A549 (cell line): ENCODE measurements around the gene NFYC. TPM values are rescaled to one million over a fixed set of nuclear protein-coding genes. Genes with fewer than 3 reads are reported as not detected.

Experiments
- ATAC-seq, 2 experiments: fragments of 200-7000 bp in 1 of 2; fragments of >200 bp in 1 of 2; cut with Nextera tagmentation in 1 of 2; cut with Tn5 transposase in 1 of 2; 3 replicates each; pipeline versions ENCODE4 v1.8.0 to v1.9.1; 2018 to 2020; ENCODE audit warnings: mild to moderate bottlenecking in 1 of 2, moderate library complexity in 1 of 2
- CTCF ChIA-PET: fragments of 300-600 bp; sonication (Branson Sonifier 250); formaldehyde crosslinking; extraction: SDS; loops from one replicate; lab custom pipeline; 2021; ENCODE audit warnings: antibody characterized with exemption, inconsistent platforms; lab: Yijun Ruan, JAX
- POLR2A ChIA-PET: fragments of 350-600 bp; formaldehyde crosslinking; extraction: SDS; loops from one replicate; lab custom pipeline; 2021; ENCODE audit warnings: antibody characterized with exemption, inconsistent platforms; lab: Yijun Ruan, JAX
- DNase-seq, 2 experiments: peaks; one replicate each; pipeline versions ENCODE4 v3.0.0 to v3.0.0-alpha.2; 2011 to 2016; ENCODE audit warnings: low read depth in 1 of 2, low spot score in 1 of 2
- FAIRE-seq: peaks from 2 replicates; lab custom pipeline; 2011; peaks lifted over from hg19 to GRCh38; lab: Jason Lieb, UNC
- H3K27ac ChIP-seq, 2 experiments: fragments of >200 bp; sonication (Bioruptor Twin); formaldehyde crosslinking; 3 replicates each; pipeline ENCODE4 v1.5.1; 2016 to 2017
- H3K4me1 ChIP-seq: fragments of >200 bp; sonication (Bioruptor Twin); formaldehyde crosslinking; 3 replicates; pipeline ENCODE4 v1.6.1; 2016
- H3K4me2 ChIP-seq: fragments of >200 bp; sonication (Bioruptor Twin); formaldehyde crosslinking; 3 replicates; pipeline ENCODE4 v1.6.1; 2016
- H3K4me3 ChIP-seq: fragments of >200 bp; sonication (Bioruptor Twin); formaldehyde crosslinking; 3 replicates; pipeline ENCODE4 v1.5.1; 2016
- H3K9me3 ChIP-seq: fragments of >200 bp; sonication (Bioruptor Twin); formaldehyde crosslinking; 3 replicates; pipeline ENCODE4 v1.6.1; 2016
- CEBPB ChIP-seq, 2 experiments: fragments of >200 bp in 1 of 2; sonication (Bioruptor Twin) in 1 of 2; formaldehyde crosslinking in 1 of 2; IDR thresholded peaks; 2 replicates each; pipeline ENCODE4 v1.6.1; 2012 to 2016
- CHD4 ChIP-seq: fragments of 200-600 bp; sonication (generic); IDR thresholded peaks from 2 replicates; pipeline ENCODE4 v1.6.1; 2016; ENCODE audit warnings: antibody characterized with exemption, mild to moderate bottlenecking, borderline replicate concordance
- CTCF ChIP-seq: fragments of >200 bp; sonication (Bioruptor Twin); formaldehyde crosslinking; IDR thresholded peaks from 3 replicates; pipeline ENCODE4 v1.5.1; 2016
- EP300 ChIP-seq, 2 experiments: fragments of >200 bp; sonication (Bioruptor Twin); formaldehyde crosslinking; IDR thresholded peaks; 2 replicates in 1 of 2; 3 replicates in 1 of 2; pipeline ENCODE4 v1.6.1; 2016 to 2017
- HDAC2 ChIP-seq: fragments of 200-600 bp; sonication (generic); IDR thresholded peaks from 2 replicates; pipeline ENCODE4 v1.6.1; 2016
- MAX ChIP-seq: IDR thresholded peaks from 2 replicates; pipeline ENCODE4 v1.6.1; 2012
- PHF8 ChIP-seq: fragments of 200-600 bp; sonication (generic); IDR thresholded peaks from 2 replicates; pipeline ENCODE4 v1.6.1; 2016; ENCODE audit warnings: low read depth, mild to moderate bottlenecking, antibody characterized with exemption, moderate library complexity, borderline replicate concordance
- RCOR1 ChIP-seq: fragments of 150-350 bp; IDR thresholded peaks from 2 replicates; pipeline ENCODE4 v1.6.1; 2014; ENCODE audit warnings: antibody characterized with exemption, low read length, low read depth
- REST ChIP-seq: fragments of 200-600 bp; sonication (generic); IDR thresholded peaks from 2 replicates; pipeline ENCODE4 v1.6.1; 2016; ENCODE audit warnings: antibody characterized with exemption, mild to moderate bottlenecking, moderate library complexity
- RFX5 ChIP-seq: fragments of 450-650 bp; IDR thresholded peaks from 2 replicates; pipeline ENCODE4 v1.7.1; 2014; ENCODE audit warnings: antibody characterized with exemption, mild to moderate bottlenecking, moderate library complexity
- RNF2 ChIP-seq: fragments of 200-600 bp; sonication (generic); IDR thresholded peaks from 2 replicates; pipeline ENCODE4 v1.6.1; 2016; ENCODE audit warnings: low read depth, mild to moderate bottlenecking, antibody characterized with exemption, moderate library complexity, borderline replicate concordance
- SREBF2 ChIP-seq: fragments of 450-650 bp; IDR thresholded peaks from 2 replicates; pipeline ENCODE4 v1.6.1; 2014; ENCODE audit warnings: mild to moderate bottlenecking, moderate library complexity
- TFCP2L1 ChIP-seq: fragments of 250-450 bp; sonication (Bioruptor Pico); IDR thresholded peaks from 2 replicates; pipeline ENCODE4 v1.5.0; 2021; ENCODE audit warnings: mild to moderate bottlenecking
- TP53 ChIP-seq: fragments of 250-450 bp; sonication (Bioruptor Pico); IDR thresholded peaks from 2 replicates; pipeline ENCODE4 v1.5.0; 2021; ENCODE audit warnings: mild to moderate bottlenecking, moderate library complexity
- ZNF302 ChIP-seq: fragments of 250-450 bp; sonication (Bioruptor Pico); IDR thresholded peaks from 2 replicates; pipeline ENCODE4 v1.9.0; 2021; ENCODE audit warnings: inconsistent platforms, mild to moderate bottlenecking, moderate library complexity
- WGBS: methylation state at CpG from one replicate; pipeline ENCODE4 v1.1.6; 2017; ENCODE audit errors: missing lambda C conversion rate; 5-methylcytosine and 5-hydroxymethylcytosine counted together
- polyA plus RNA-seq, 4 experiments: library from polyadenylated mRNA; depleted of rRNA in 3 of 4; stranded (reverse); fragments of >200 nt; fragmentation: RNase III in 1 of 4; extraction: RNeasy Plus Mini Kit Qiagen cat#74134 plus additional on column Dnase treatment in 1 of 4; gene quantifications; 2 replicates in 3 of 4; 3 replicates in 1 of 4; pipeline ENCODE4 v1.2.3, GENCODE V29; 2011 to 2017
- TF ChIP-seq, protein P1 (sequence below): fragments of 150-350 bp; IDR thresholded peaks from 2 replicates; pipeline ENCODE4 v1.6.1; 2014; ENCODE audit warnings: low read depth, mild to moderate bottlenecking, low read length
- TF ChIP-seq, protein P2 (sequence below): fragments of >200 bp; sonication (Bioruptor Twin); formaldehyde crosslinking; IDR thresholded peaks from 2 replicates; pipeline ENCODE4 v1.6.1; 2016

The NFYC gene
- polyA plus RNA-seq, 2 of the 4 experiments (the other 2 are of a cell fraction), result 35.1 to 43.4 TPM

DNA sequence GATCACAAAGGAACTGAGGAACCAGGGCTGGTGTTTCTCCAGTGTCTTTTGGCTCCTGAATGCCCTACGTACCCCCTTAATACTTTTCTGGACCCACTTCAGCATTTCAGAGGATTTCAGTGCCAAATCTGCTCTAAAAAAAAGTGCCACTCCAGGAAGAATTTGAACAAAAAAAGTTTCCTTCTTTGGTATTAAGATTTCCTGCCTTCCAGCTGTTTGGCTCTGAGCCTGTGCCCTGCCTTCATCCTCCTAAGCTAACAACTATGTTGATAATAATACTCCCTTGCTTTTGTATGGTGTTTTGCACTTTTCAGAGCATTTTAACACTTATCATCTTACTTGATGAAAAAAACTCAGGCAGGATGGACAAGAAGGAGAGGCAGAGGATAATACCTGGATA, 15.0 kb upstream of the NFYC start:
- H3K4me3 ChIP-seq, result no peak overlapping the region
- POLR2A ChIA-PET, result no interaction called here
- H3K9me3 ChIP-seq, result no peaks in the 10 kb centered on the region
- no peaks in the 10 kb centered on the region for H3K4me1 ChIP-seq
- FAIRE-seq (no peak), DNase-seq (no peak), ATAC-seq (no peak)
- no peak overlapping the region for H3K4me2 ChIP-seq
- CTCF ChIA-PET, result interaction anchor here (0.9 kb wide), 1 partner anchor 9 kb away, joined by 3 read pairs; no protein-coding TSS in a partner anchor
- H3K27ac ChIP-seq, result no peak overlapping the region
- 35% methylated on average over 1 of the region's 1 CpG for WGBS
- no peak for TF ChIP-seq SREBF2
- no peak for TF ChIP-seq RCOR1
- TF ChIP-seq, protein P1, sequence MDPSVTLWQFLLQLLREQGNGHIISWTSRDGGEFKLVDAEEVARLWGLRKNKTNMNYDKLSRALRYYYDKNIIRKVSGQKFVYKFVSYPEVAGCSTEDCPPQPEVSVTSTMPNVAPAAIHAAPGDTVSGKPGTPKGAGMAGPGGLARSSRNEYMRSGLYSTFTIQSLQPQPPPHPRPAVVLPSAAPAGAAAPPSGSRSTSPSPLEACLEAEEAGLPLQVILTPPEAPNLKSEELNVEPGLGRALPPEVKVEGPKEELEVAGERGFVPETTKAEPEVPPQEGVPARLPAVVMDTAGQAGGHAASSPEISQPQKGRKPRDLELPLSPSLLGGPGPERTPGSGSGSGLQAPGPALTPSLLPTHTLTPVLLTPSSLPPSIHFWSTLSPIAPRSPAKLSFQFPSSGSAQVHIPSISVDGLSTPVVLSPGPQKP, result no peak
- no peak for TF ChIP-seq ZNF302
- TF ChIP-seq RFX5, result no peak
- no peak for TF ChIP-seq EP300 (IDR thresholded peaks at IDR 0.05)

DNA sequence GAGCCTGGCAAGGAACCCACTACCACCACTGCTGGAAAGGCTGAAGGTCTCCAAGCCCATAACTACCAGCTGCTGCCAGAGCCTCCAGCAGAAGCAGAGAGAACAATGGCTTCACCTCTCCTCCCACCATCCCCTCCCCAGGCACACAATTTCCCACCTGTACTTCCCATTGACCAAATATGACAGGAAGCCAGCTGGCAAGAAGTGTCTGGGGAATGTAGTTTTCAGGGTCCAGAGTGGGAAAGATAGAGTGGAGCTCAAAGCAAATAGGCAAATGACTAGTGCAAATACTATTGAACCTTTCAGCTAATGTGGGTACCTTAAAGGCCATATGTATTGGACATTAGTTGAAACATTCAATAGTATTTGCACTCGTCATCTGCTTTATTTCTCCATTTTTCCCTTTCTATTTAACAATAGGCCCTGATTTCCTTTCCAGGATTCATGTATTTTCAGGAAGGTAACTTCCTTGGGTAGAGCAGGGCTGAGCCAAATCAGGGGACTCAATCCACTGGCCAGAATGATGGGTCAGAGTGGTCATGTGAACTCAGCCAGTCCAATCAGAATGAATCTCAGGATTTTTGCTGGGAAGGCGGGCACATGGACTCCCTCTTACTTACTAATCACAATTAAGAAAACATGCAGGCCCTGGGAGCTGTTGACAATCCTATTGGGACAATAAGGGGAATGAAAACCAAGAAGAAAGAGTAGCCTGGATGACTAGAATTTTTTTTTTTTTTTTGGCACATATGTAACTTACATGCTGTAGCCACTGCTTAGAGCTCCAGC, 12.1 kb upstream of the NFYC start:
- no peaks in the 10 kb centered on the region for H3K9me3 ChIP-seq
- TF ChIP-seq CEBPB (IDR thresholded peaks at IDR 0.05) (no peak), RNF2 (no peak), TP53 (CRISPR knock-in tag) (no peak), REST (no peak), HDAC2 (no peak), PHF8 (no peak), TFCP2L1 (CRISPR knock-in tag) (no peak), CTCF (no peak), MAX (no peak), CHD4 (no peak)
- TF ChIP-seq, protein P2, sequence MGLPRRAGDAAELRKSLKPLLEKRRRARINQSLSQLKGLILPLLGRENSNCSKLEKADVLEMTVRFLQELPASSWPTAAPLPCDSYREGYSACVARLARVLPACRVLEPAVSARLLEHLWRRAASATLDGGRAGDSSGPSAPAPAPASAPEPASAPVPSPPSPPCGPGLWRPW, result no peak
- TF ChIP-seq, all 56 proteins: peak for 0
- 82% methylated on average over 2 of the region's 2 CpGs for WGBS
- FAIRE-seq, result no peak
- POLR2A ChIA-PET, result interaction anchor here (1.5 kb wide), 1 partner anchor 12 kb away, joined by 4 read pairs; the partner anchor contains the start of gene NFYC
- ATAC-seq, result no peak
- Histone ChIP-seq H3K4me3 (no peak overlapping the region), H3K4me1 (no peaks in the 10 kb centered on the region), H3K4me2 (no peak overlapping the region), H3K27ac (no peak overlapping the region)
- CTCF ChIA-PET, result interaction anchor here (1.1 to 1.8 kb wide), 2 partner anchors 10 to 14 kb away, joined by 3 to 10 read pairs; partner anchors contain the start of gene RIMS3
- DNase-seq, result no peak
